ENCODE results near the gene SLC35C1. TPM values are rescaled to one million over a fixed set of nuclear protein-coding genes. Genes with fewer than 3 reads are reported as not detected.

SLC35C1 gene
- total RNA-seq, 1 experiment from 2014 or later: 8.9 TPM

DNA sequence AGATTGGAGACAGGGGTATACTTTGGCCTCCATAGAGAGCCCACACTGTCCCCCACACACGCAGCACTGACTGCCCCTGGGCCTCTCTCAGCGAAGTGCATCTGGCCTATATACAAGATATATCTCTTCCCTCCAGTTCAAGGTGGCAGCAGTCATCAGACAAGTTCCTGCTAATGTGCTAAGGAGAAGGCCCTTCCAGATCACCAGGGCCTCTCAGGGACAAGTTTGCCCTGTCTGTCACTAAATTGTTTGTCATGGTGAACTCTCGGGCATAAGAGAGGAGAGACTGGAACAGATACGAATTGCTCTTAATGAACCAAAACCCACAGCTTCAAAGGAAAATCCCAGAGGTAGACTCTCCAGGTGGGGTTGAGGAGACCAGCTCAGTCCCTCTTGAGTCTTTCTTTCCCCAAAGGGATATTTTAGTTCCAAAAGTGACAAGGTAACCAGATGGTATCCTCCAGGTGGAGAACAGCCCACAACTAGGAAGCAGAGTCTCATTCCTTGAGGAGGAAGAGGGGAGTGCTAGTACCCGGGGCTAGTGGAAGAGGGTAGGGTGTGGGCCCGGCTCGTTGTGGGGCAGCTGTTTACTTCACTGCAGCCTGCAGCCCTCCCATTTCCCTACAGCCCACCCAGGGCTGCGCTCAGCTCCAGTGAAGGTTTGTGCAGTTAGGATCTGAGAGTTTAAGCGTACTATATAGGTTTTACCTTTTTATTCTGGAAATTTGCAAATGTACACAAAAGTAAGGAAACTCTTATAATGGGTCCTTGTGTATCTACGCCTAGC, 2.2 kb upstream of the SLC35C1 start:
- Histone ChIP-seq H3K14ac (ENCODE audit: insufficient read depth, low read length) (no peak overlapping the region), H3K23ac (ENCODE audit: insufficient read length, low read depth, low read length) (no peak overlapping the region), H4K8ac (replicated peaks; ENCODE audit: insufficient read length, low read depth, low read length) (no peak overlapping the region), H4K20me1 (ENCODE audit: control insufficient read depth, insufficient read depth, insufficient read length) (no peaks in the 10 kb centered on the region), H3K27me3 (ENCODE audit: insufficient read depth, low read length) (peaks cover 2% of the 10 kb centered on the region; the same call in 1 of the 2 replicates), H2BK120ac (ENCODE audit: low read depth, low read length, poor library complexity, severe bottlenecking) (no peak overlapping the region), H3K4ac (ENCODE audit: low read depth, low read length) (no peak overlapping the region), H4K91ac (ENCODE audit: insufficient read length, low read depth, low read length) (no peak overlapping the region), H3K27ac (ENCODE audit: insufficient read length, low read depth, low read length) (no peak overlapping the region), H3K79me1 (ENCODE audit: insufficient read depth, low read depth, low read length, poor library complexity, severe bottlenecking) (no peaks in the 10 kb centered on the region), H2BK20ac (ENCODE audit: low read depth, low read length, poor library complexity, severe bottlenecking) (no peak overlapping the region), H3K56ac (ENCODE audit: insufficient read length, low read depth, low read length) (no peak overlapping the region), H3K4me2 (ENCODE audit: insufficient read depth, insufficient read length, low read length) (no peak overlapping the region), H2BK12ac (ENCODE audit: insufficient read length, low read depth, low read length) (no peak overlapping the region), H2BK5ac (ENCODE audit: insufficient read length, low read length) (no peak overlapping the region), H3K79me2 (ENCODE audit: insufficient read depth, low read length) (no peaks in the 10 kb centered on the region), H3K23me2 (ENCODE audit: insufficient read length, low read depth, low read length, poor library complexity, severe bottlenecking) (peaks cover 14% of the 10 kb centered on the region), H3T11ph (ENCODE audit: low read length) (no peak overlapping the region), H2AK5ac (ENCODE audit: insufficient read length, low read length) (no peak overlapping the region), H4K5ac (ENCODE audit: insufficient read length, low read depth, low read length) (no peak overlapping the region), H2BK15ac (ENCODE audit: low read depth, low read length) (no peak overlapping the region), H3K4me1 (ENCODE audit: insufficient read depth, low read length) (no peaks in the 10 kb centered on the region; the same call in 1 of the 2 replicates), H3K18ac (ENCODE audit: insufficient read length, low read depth, low read length) (no peak overlapping the region), H3K9me3 (ENCODE audit: control insufficient read depth, low read depth, low read length) (no peaks in the 10 kb centered on the region), H3K9ac (ENCODE audit: extremely low read depth, insufficient read length, low read length) (no peak overlapping the region), H2AFZ (ENCODE audit: low read length) (no peak overlapping the region)
- Mint-ChIP-seq H3K27me3 (ENCODE audit: low read depth) (peaks cover 27% of the 10 kb centered on the region), H3K36me3 (ENCODE audit: insufficient read depth in 1 of 3, low read depth in 3 of 3) (no peaks in the 10 kb centered on the region; a peak in 1 of 7 replicates), H3K4me1 (peaks cover 21 to 24% of the 10 kb centered on the region in 2 experiments), H3K27ac (no peak overlapping the region), H3K9me3 (peaks cover 0 to 2% of the 10 kb centered on the region in 2 experiments; a peak in 1 of 5 replicates), H3K4me3 (peak overlapping the region in 1 of 2 experiments; percentile 58; a peak in 1 of 5 replicates)
- no CpG with 5 or more reads among the region's 10 CpGs for WGBS (ENCODE audit: extremely low coverage, insufficient read length, low lambda C conversion rate)
- no peak for DNase-seq
- TF ChIP-seq, protein P1, sequence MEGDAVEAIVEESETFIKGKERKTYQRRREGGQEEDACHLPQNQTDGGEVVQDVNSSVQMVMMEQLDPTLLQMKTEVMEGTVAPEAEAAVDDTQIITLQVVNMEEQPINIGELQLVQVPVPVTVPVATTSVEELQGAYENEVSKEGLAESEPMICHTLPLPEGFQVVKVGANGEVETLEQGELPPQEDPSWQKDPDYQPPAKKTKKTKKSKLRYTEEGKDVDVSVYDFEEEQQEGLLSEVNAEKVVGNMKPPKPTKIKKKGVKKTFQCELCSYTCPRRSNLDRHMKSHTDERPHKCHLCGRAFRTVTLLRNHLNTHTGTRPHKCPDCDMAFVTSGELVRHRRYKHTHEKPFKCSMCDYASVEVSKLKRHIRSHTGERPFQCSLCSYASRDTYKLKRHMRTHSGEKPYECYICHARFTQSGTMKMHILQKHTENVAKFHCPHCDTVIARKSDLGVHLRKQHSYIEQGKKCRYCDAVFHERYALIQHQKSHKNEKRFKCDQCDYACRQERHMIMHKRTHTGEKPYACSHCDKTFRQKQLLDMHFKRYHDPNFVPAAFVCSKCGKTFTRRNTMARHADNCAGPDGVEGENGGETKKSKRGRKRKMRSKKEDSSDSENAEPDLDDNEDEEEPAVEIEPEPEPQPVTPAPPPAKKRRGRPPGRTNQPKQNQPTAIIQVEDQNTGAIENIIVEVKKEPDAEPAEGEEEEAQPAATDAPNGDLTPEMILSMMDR (conservative IDR thresholded peaks at IDR 0.05): no peak

Data from H9 (cell line).